HCT116 (cell line): ENCODE measurements around the gene LAX1. TPM values are rescaled to one million over a fixed set of nuclear protein-coding genes. Genes with fewer than 3 reads are reported as not detected.

Experiments
- ATAC-seq: fragments of 200-7000 bp; cut with Tn5 transposase; 2 replicates; pipeline ENCODE4 v1.9.1; 2020; ENCODE audit warnings: mild to moderate bottlenecking, moderate library complexity
- BruUV-seq: library from RNA; stranded (reverse); fragments of 400-500 nt; replicated peaks from 2 replicates; lab custom pipeline; 2021; lab: Mats Ljungman, UMichigan
- CTCF ChIA-PET: fragments of 300-600 bp; sonication (Branson Sonifier 250); formaldehyde crosslinking; loops from one replicate; lab custom pipeline; 2021; ENCODE audit warnings: antibody characterized with exemption; lab: Charles Lee
- POLR2A ChIA-PET: fragments of 300-600, 350-600 bp; sonication (Branson Sonifier 250); formaldehyde crosslinking; loops from one replicate; lab custom pipeline; 2021; ENCODE audit warnings: antibody characterized with exemption; lab: Charles Lee
- RAD21 ChIA-PET, 2 experiments: fragments of 300-600 bp; sonication (Branson Sonifier 250); formaldehyde crosslinking; loops; one replicate each; lab custom pipeline; 2023; ENCODE audit warnings: low total read pairs in 2 of 2; ENCODE audit not compliant: uncharacterized antibody in 2 of 2, unreplicated experiment in 2 of 2, low non-redundant PET in 1 of 2; lab: Charles Lee
- DNase-seq: peaks from one replicate; pipeline ENCODE4 v3.0.0-alpha.2; 2010; ENCODE audit warnings: low read depth, low spot score
- H2AFZ ChIP-seq: fragments of 200-600 bp; shearing (Covaris generic), sonication (generic); 2 replicates; pipeline ENCODE4 v1.6.1; 2017; ENCODE audit warnings: low read depth, mixed run types, mixed read lengths, antibody characterized with exemption, low read length; ENCODE audit not compliant: poor library complexity, severe bottlenecking
- H3K27ac ChIP-seq: 2 replicates; pipeline ENCODE4 v1.5.1; 2012; ENCODE audit warnings: low read depth, low read length
- H3K27me3 ChIP-seq: fragments of 200-600 bp; sonication (generic); 2 replicates; pipeline ENCODE4 v1.6.1; 2016; ENCODE audit warnings: mixed run types, low read length, mixed read lengths; ENCODE audit not compliant: insufficient read depth
- H3K36me3 ChIP-seq, 2 experiments: fragments of 200-500 bp in 1 of 2; fragments of 200-600 bp in 1 of 2; sonication (Bioruptor generic) in 1 of 2; sonication (generic) in 1 of 2; 2 replicates each; pipeline versions ENCODE4 v1.5.1 to v1.6.1; 2014 to 2016; ENCODE audit warnings: low read length in 2 of 2, inconsistent platforms in 1 of 2, mixed read lengths in 1 of 2, mixed run types in 1 of 2; ENCODE audit not compliant: insufficient read depth in 2 of 2, control insufficient read depth in 1 of 2
- H3K4me1 ChIP-seq, 2 experiments: fragments of 200-600 bp in 1 of 2; sonication (generic) in 1 of 2; 2 replicates each; pipeline versions ENCODE4 v1.5.1 to v1.6.1; 2012 to 2017; ENCODE audit warnings: low read length in 2 of 2, inconsistent platforms in 1 of 2, mild to moderate bottlenecking in 1 of 2, mixed read lengths in 1 of 2, mixed run types in 1 of 2, moderate library complexity in 1 of 2; ENCODE audit not compliant: insufficient read depth in 2 of 2, control insufficient read depth in 1 of 2
- H3K4me2 ChIP-seq: fragments of 200-600 bp; sonication (generic); 2 replicates; pipeline ENCODE4 v1.6.1; 2017; ENCODE audit warnings: mixed run types, low read length, mixed read lengths
- H3K4me3 ChIP-seq, 2 experiments: fragments of 200-600 bp in 1 of 2; sonication (generic) in 1 of 2; replicated peaks in 1 of 2; 2 replicates each; pipeline ENCODE4 v1.5.1; 2011 to 2016; ENCODE audit warnings: low read length in 2 of 2, control low read depth in 1 of 2, low read depth in 1 of 2, mild to moderate bottlenecking in 1 of 2, mixed read lengths in 1 of 2, mixed run types in 1 of 2
- H3K79me2 ChIP-seq: fragments of 200-600 bp; sonication (generic); 2 replicates; pipeline ENCODE4 v1.6.1; 2017; ENCODE audit warnings: mild to moderate bottlenecking, mixed run types, low read length, moderate library complexity, mixed read lengths; ENCODE audit not compliant: insufficient read depth
- H3K9ac ChIP-seq: fragments of 200-600 bp; sonication (generic); 2 replicates; pipeline ENCODE4 v1.6.1; 2016; ENCODE audit warnings: low read length, mixed read lengths
- H3K9me2 ChIP-seq: fragments of 200-600 bp; sonication (generic), shearing (Covaris generic); 2 replicates; pipeline ENCODE4 v1.6.1; 2017; ENCODE audit warnings: mixed run types, mild to moderate bottlenecking, moderate library complexity; ENCODE audit not compliant: insufficient read depth
- H3K9me3 ChIP-seq, 2 experiments: fragments of 200-500 bp in 1 of 2; fragments of 200-600 bp in 1 of 2; sonication (Bioruptor generic) in 1 of 2; sonication (generic) in 1 of 2; 2 replicates each; pipeline ENCODE4 v1.6.1; 2014 to 2017; ENCODE audit warnings: low read length in 2 of 2, mixed read lengths in 2 of 2, inconsistent platforms in 1 of 2, low read depth in 1 of 2, mild to moderate bottlenecking in 1 of 2, mixed run types in 1 of 2, moderate library complexity in 1 of 2; ENCODE audit not compliant: control insufficient read depth in 1 of 2, insufficient read depth in 1 of 2
- H4K20me1 ChIP-seq: fragments of 200-600 bp; sonication (generic), shearing (Covaris generic); 2 replicates; pipeline ENCODE4 v1.6.1; 2017; ENCODE audit warnings: mixed run types, mild to moderate bottlenecking, moderate library complexity; ENCODE audit not compliant: insufficient read depth
- intact Hi-C: fragments of 100-400 bp; cut with micrococcal nuclease; formaldehyde crosslinking; loops from 2 replicates; pipeline ENCODE4 v1.10.0; 2022
- total RNA-seq: library from RNA; stranded (reverse); gene quantifications from one replicate; pipeline ENCODE4 v1.2.1, GENCODE V29; 2021; ENCODE audit not compliant: unreplicated experiment
- TF ChIP-seq, protein P1 (sequence below): IDR thresholded peaks from 2 replicates; pipeline ENCODE4 v1.6.1; 2011; ENCODE audit warnings: mild to moderate bottlenecking, low read length, moderate library complexity; ENCODE audit not compliant: insufficient replicate concordance; ENCODE audit errors: extremely low read depth

Gene LAX1
- total RNA-seq, 1 experiment from 2014 or later, result 0.12 TPM

DNA sequence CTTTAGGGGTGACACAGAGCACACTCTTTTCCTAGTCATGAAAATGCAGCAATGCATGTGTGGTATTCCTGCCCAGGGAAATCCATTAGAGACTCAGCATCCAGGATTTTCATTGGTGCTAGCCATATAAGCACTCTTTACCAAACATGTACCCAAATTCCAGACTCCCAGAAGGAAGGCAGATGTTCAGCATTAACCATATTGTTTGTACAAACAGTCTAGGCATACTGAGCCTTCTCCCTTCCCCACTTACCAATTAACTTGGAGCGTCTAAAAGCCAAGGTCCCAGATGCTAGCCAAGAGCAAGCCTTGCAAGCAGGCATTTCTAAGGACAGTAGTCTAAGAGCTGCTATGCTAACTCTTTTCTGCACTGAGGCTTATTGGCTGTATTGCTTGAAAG, 58.3 kb downstream of the LAX1 start:
- ChIA-PET POLR2A (no interaction called here), RAD21 (no interaction called here), CTCF (no interaction called here)
- Histone ChIP-seq H3K4me1 (no peaks in the 10 kb centered on the region), H3K9me2 (no peaks in the 10 kb centered on the region), H3K9me3 (no peaks in the 10 kb centered on the region), H3K9ac (no peak overlapping the region), H3K4me3 (no peak overlapping the region), H4K20me1 (peaks cover 8% of the 10 kb centered on the region; the same call in 1 of the 2 replicates), H3K4me2 (no peak overlapping the region), H3K27me3 (no peaks in the 10 kb centered on the region), H3K79me2 (peaks cover 76% of the 10 kb centered on the region), H2AFZ (no peak overlapping the region), H3K27ac (no peak overlapping the region), H3K36me3 (peaks cover 46 to 49% of the 10 kb centered on the region in 2 experiments)
- no TSS peak for BruUV-seq
- TF ChIP-seq, protein P1, sequence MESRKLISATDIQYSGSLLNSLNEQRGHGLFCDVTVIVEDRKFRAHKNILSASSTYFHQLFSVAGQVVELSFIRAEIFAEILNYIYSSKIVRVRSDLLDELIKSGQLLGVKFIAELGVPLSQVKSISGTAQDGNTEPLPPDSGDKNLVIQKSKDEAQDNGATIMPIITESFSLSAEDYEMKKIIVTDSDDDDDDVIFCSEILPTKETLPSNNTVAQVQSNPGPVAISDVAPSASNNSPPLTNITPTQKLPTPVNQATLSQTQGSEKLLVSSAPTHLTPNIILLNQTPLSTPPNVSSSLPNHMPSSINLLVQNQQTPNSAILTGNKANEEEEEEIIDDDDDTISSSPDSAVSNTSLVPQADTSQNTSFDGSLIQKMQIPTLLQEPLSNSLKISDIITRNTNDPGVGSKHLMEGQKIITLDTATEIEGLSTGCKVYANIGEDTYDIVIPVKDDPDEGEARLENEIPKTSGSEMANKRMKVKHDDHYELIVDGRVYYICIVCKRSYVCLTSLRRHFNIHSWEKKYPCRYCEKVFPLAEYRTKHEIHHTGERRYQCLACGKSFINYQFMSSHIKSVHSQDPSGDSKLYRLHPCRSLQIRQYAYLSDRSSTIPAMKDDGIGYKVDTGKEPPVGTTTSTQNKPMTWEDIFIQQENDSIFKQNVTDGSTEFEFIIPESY, result no peak
- intact Hi-C loops, result no loop called here
- ATAC-seq, result no peak
- DNase-seq, result no peak

Other genes with a start within 250 kb of the LAX1 start
- 37.1 TPM for gene ATP2B4, start 138.4 kb upstream of the LAX1 start, total RNA-seq
- 26.9 TPM for gene ZBED6, start 30.4 kb downstream of the LAX1 start, total RNA-seq
- gene ZC3H11A, start 30.4 kb downstream of the LAX1 start, total RNA-seq, result 82.6 TPM
- gene SNRPE, start 96.4 kb downstream of the LAX1 start, total RNA-seq, result 288 TPM